Stimulated activated CD8-positive, alpha-beta memory T cell treated with anti-CD3 and anti-CD28 coated beads, Interleukin-15, amount 100 ng/mL, for 24 hours (primary cell): ENCODE measurements around the gene STX8.
"Not testable (repeated sequence)": the region's sequence is repeated elsewhere in the genome, so short reads cannot be mapped to it uniquely, and the experiment has no call there.

Experiments
- DNase-seq: peaks from one replicate; pipeline ENCODE4 v3.0.0-alpha.2; 2020; ENCODE audit warnings: low read depth

STX8 gene

GRCh38 chr17:9509236-9509816 is 66.3 kb downstream of the STX8 start:
- DNase-seq = no peak

GRCh38 chr17:9499041-9499440 is 76.6 kb downstream of the STX8 start:
- no peak for DNase-seq

DNA sequence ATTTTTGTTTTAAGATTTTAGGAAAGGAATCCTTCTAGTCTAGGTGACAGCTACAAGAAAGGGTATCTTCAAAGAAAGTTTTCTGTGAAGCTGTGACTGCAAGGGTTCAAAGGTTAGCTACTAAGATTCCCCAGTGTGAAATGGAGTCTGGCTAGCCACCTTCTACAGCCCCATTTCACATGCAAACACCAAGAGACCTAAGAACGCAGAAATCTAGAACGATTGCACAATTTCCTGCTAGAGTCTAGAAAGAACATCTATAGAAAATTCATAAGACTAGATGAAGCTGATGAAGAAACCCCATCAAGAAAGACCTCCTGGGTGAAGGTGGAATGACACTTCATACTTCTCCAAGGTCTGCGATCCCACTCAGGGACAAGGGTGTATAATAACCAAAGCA is 77.1 kb downstream of the STX8 start:
- DNase-seq = no peak

DNA sequence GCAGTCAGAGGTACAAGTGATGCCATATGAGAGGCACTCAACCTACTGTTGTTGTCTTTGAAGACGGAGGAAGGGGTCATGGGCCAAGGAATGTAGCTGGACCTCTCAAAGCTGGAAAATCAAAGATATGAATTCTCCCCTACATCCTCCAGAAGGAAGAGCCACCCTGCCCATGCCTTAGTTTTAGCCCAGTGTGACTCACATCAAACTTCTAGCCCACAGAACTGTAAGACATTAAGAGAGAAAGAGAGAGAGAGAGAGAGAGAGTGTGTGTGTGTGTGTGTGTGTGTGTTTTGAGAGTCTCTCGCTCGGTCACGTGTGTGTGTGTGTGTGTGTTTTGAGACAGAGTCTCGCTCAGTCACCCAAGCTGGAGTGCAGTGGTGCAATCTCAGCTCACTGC is 87.1 kb downstream of the STX8 start:
- DNase-seq = no peak

DNA sequence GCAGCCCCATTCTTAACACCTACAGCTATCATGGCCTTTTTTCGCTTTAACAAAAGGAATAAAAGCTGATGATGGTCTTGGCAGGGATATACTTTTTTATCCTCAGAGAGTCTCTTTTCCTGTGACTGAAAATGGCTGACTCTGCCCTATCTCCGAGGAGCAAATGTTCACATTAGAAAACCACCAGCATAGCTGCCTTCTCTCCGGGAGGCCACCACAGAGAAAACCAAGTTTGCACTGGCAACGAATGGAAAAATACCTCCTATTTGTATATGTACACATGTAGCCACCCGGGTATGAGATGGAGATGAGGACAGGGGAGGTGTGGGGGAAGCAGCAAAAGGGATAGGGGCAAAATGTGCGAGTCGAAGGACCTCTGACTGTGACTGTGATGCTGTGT is 88.2 kb downstream of the STX8 start:
- no peak for DNase-seq

GRCh38 chr17:9484789-9485188 is 90.8 kb downstream of the STX8 start:
- no peak for DNase-seq

GRCh38 chr17:9479964-9480363 is 95.7 kb downstream of the STX8 start:
- no peak for DNase-seq

GRCh38 chr17:9478889-9479288 is 96.7 kb downstream of the STX8 start:
- DNase-seq = no peak

- no peak for DNase-seq
Measured at GRCh38 chr17:9475101-9475658, 100.4 kb downstream of the STX8 start.

GRCh38 chr17:9473711-9474110 is 101.9 kb downstream of the STX8 start:
- no peak for DNase-seq

DNA sequence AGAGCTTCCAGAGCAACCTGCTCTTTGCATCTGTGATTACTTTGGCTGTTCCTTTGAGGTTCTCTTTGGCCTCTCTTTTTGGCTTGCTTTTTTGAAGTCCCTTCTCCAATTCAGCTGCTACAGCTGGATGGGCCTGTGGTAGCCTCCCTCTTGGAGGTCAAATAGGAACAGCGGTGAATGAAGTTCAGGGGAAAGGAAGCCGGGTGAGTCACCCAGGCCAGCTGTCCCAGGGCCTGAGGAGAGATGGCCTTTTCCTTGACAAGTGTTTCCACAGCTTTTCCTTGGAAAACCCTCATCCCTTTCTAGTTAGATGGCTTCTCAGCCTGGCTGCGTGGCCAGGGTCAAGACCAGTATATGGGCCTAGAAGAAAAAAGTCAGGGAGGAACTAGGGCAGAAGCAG is 103.1 kb downstream of the STX8 start:
- no peak for DNase-seq

GRCh38 chr17:9472094-9472493 is 103.5 kb downstream of the STX8 start:
- no peak for DNase-seq

DNA sequence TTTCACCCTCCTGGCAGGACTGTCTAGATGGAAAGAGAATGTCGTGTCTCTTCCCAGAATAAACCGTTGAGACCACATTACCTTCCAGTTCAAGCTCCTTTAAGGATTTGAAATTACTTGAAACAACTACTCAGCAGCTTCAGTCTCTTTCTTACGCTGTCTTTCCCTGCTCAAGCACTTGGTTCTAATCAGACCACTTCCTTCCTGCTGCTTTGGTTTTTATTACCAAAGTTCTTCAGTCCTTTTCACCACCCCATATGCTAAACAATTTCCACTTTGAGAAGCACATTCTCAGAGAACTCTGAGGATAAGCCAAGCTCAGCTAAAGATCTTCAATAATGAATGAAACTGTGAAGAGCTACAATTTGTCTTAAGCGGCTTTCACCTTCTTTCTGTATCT is 105.4 kb downstream of the STX8 start:
- DNase-seq = no peak

GRCh38 chr17:9468937-9469336 is 106.7 kb downstream of the STX8 start:
- no peak for DNase-seq

DNA sequence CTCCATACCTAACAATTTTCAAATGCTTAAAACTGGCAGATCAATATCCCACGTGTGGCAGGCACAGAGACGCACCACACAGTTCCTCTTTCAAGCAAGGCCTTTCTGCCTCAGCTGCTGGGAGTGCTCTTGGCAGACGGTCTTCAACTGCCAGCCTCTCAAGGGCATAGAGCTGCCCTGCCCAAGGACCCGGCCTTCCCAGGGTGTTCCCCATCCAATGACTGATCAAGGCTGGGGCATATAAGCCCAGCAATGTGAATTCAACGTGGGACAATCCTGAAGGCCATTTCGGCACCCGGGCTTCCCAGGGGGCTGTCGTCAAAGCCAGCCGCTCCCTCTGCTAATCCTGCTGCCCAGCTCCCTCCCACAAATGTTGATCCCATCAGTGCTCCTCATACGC is 107.1 kb downstream of the STX8 start:
- no peak for DNase-seq

- DNase-seq = no peak
Measured at GRCh38 chr17:9467518-9467917, 108.1 kb downstream of the STX8 start.

DNA sequence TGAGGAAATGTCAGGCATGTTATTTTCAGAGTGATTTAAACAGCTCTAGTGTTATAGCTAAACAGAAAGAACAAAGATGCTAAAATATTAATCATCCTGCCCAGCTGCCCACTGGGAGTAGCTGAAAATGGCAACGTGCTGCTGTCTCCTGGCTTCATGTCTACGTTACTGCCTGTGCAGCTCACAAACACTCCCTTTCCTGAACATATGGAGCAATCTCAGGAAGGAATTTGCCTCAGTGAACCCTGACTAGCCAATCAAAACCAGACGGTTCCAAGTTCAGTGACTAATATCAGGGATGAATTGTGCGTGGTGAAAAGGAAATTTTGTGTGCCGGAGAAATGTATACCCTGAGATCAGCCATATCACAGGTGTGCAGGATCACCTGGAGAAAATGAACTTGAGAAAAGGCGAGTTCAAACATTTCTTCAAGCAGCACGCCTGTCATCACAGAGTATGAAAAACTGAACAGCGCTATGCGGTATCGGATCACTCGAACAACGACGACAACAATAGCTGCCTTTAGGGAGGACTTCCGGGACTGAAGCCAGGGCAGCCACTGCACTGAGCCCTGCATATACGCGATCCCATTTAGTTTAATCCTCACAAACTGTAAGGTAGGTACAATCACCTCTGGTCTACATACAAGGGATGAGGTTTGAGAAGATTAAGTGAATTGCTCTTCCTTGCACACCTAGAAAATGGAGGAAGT is 110.3 kb downstream of the STX8 start:
- DNase-seq = no peak

DNA sequence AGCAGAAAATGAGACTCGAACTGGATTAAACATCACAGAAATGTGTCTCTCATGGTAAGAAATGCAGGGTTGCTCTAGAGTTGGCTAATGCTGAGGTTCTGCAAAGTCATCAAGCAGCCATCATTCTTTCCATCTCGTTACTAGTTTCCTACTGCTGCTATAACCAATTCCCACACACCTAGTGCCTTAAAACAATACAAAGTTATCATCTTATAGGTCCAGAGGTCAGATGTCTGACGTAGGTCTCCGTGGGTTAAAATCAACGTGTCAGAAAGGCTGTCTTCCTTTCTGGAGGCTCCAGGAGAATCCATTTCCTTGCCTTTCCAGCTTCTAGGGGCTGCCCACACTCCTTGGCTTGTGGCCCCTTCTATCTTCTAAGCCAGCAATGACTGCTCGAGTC is 118.6 kb downstream of the STX8 start:
- DNase-seq = no peak

DNA sequence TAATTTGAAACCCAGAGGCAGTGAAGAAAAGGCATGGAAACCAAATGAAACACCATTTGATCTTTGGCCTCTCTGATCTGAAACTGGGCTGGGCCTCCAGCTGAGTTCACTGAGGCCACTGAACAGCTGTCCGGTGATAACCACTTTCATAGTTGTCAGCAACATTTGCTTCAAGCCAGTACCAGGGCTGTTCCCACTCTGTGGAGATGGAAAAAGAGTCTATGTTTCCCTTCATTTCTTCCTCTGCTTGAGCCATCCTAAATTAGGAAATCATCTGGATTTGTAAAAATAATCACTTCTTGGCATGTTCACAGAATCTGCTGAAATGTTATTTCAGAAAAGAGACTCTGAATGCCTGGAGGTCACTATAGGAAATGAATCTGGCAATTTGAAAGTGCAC is 119.3 kb downstream of the STX8 start:
- no peak for DNase-seq

GRCh38 chr17:9451934-9452333 is 123.7 kb downstream of the STX8 start:
- DNase-seq = no peak

- DNase-seq = not testable (repeated sequence)
Measured at GRCh38 chr17:9447298-9447697, 128.3 kb downstream of the STX8 start.

GRCh38 chr17:9446528-9446927 is 129.1 kb downstream of the STX8 start:
- no peak for DNase-seq

DNA sequence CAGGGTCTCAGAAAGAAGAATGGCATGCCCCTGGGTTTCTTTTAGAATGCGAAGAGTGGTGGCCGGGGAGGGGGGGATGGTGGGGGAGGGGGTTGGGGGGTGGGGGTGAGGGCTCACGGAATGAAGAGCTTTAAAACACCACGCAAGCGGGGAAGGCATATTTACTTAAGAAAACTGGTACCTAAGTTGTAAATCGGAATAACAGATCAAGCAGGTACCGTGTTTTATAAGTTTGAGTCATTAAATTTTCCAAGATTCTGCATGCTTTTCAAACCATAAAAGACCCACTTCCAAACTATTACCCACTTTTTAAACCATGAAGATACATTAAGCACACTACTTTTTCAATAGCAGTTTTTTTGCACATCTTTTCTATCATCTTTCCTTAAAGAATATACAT is 130.2 kb downstream of the STX8 start:
- DNase-seq = no peak

DNA sequence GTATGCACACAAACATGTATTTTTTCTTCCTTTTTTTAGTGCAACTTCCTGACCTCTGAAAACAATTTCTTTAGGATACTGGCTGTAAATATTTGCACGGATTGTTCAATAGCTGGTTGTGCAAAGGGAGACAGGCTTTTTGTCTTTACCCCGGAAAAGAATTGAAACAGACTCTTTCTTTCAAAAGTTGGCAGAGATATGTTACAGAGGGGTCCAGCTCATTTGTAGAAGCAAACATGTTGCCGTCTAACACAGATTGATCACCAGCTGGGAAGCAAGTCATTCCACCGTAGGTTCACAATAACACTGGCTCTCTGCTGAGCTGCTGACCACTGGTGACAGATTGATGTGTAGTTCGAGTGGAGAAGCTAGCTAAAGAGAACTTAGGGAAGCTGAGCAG is 130.9 kb downstream of the STX8 start:
- no peak for DNase-seq
